RWPE2 (cell line): Measurements from ENCODE around the gene COL4A6.
"Not testable (repeated sequence)": the region's sequence is repeated elsewhere in the genome, so short reads cannot be mapped to it uniquely, and the experiment has no call there.

Source experiments
- ATAC-seq: fragments of 200-7000 bp; cut with Tn5 transposase; 3 replicates; pipeline ENCODE4 v1.9.1; 2021; ENCODE audit warnings: low read depth
- DNase-seq: peaks from one replicate; pipeline ENCODE4 v3.0.0-alpha.2; 2020; ENCODE audit warnings: low spot score
- H3K27ac ChIP-seq: fragments of 450-650 bp; 2 replicates; pipeline ENCODE4 v1.5.1; 2017; ENCODE audit warnings: mild to moderate bottlenecking; ENCODE audit not compliant: poor library complexity, severe bottlenecking
- H3K27me3 ChIP-seq: fragments of 250-450 bp; sonication (Bioruptor Pico); 2 replicates; pipeline ENCODE4 v1.5.1; 2021; ENCODE audit warnings: mild to moderate bottlenecking, moderate library complexity; ENCODE audit not compliant: insufficient read depth, poor library complexity, severe bottlenecking
- H3K36me3 ChIP-seq: fragments of 250-450 bp; sonication (Bioruptor Pico); 2 replicates; pipeline ENCODE4 v1.5.1; 2020; ENCODE audit warnings: low read depth, mild to moderate bottlenecking, moderate library complexity
- H3K4me1 ChIP-seq: fragments of 250-450 bp; sonication (Bioruptor Pico); 2 replicates; pipeline ENCODE4 v1.5.1; 2021; ENCODE audit warnings: mild to moderate bottlenecking, moderate library complexity; ENCODE audit not compliant: insufficient read depth, poor library complexity, severe bottlenecking
- H3K4me3 ChIP-seq: fragments of 250-450 bp; sonication (Bioruptor Pico); 2 replicates; pipeline ENCODE4 v1.5.1; 2021; ENCODE audit warnings: mild to moderate bottlenecking, moderate library complexity; ENCODE audit not compliant: severe bottlenecking
- H3K9me3 ChIP-seq: fragments of 250-450 bp; sonication (Bioruptor Pico); 2 replicates; pipeline ENCODE4 v1.5.1; 2021; ENCODE audit warnings: mild to moderate bottlenecking, moderate library complexity; ENCODE audit not compliant: severe bottlenecking
- TF ChIP-seq, protein P1 (sequence below): fragments of 450-650 bp; IDR thresholded peaks from one replicate; pipeline ENCODE4 v1.5.1; 2017; ENCODE audit warnings: mild to moderate bottlenecking, moderate library complexity; ENCODE audit not compliant: poor library complexity, severe bottlenecking

The COL4A6 gene

DNA sequence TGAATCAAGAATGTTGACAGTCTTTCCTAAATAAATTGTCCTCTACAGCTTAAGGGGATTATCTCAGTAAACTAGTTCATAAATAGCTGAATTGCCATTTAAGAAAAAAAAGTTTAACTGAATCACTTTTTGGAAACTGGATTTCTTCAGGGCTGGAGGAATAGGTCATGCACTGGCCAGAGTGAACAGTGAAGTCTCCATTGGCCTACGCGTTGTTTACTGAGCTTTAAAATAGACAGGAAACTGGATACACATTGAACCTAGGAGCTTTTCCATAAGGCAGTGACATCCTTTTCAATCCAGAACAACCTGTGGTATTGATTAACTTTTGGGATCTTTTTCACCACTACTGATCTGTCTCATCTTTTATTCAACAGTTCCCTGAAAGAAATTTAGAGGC, 58.0 kb downstream of the COL4A6 start:
- no peak for DNase-seq
- no peak for ATAC-seq
- Histone ChIP-seq H3K9me3 (no peaks in the 10 kb centered on the region), H3K27ac (no peak overlapping the region), H3K4me3 (no peak overlapping the region), H3K36me3 (no peaks in the 10 kb centered on the region), H3K27me3 (no peaks in the 10 kb centered on the region), H3K4me1 (no peaks in the 10 kb centered on the region)
- TF ChIP-seq, protein P1, sequence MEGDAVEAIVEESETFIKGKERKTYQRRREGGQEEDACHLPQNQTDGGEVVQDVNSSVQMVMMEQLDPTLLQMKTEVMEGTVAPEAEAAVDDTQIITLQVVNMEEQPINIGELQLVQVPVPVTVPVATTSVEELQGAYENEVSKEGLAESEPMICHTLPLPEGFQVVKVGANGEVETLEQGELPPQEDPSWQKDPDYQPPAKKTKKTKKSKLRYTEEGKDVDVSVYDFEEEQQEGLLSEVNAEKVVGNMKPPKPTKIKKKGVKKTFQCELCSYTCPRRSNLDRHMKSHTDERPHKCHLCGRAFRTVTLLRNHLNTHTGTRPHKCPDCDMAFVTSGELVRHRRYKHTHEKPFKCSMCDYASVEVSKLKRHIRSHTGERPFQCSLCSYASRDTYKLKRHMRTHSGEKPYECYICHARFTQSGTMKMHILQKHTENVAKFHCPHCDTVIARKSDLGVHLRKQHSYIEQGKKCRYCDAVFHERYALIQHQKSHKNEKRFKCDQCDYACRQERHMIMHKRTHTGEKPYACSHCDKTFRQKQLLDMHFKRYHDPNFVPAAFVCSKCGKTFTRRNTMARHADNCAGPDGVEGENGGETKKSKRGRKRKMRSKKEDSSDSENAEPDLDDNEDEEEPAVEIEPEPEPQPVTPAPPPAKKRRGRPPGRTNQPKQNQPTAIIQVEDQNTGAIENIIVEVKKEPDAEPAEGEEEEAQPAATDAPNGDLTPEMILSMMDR: no peak

DNA sequence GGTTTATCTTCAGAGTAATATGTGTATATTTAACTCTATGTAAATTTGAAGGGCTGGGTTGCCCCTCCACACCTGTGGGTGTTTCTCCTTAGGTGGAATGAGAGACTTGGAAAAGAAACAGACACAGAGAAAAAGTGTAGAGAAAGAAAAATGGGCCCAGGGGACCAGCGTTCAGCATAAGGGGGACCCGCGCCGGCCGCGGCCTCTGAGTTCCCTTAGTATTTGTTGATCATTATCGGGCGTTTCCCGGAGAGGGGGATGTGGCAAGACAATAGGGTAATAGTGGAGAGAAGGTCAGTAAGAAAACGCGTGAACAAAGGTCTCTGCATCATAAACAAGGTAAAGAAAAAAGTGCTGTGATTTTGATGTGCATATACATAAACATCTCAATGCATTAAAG, 61.4 kb downstream of the COL4A6 start:
- H3K4me3 ChIP-seq, H3K27ac ChIP-seq, H3K36me3 ChIP-seq, DNase-seq, H3K4me1 ChIP-seq, H3K9me3 ChIP-seq, ATAC-seq, H3K27me3 ChIP-seq: not testable (repeated sequence)

DNA sequence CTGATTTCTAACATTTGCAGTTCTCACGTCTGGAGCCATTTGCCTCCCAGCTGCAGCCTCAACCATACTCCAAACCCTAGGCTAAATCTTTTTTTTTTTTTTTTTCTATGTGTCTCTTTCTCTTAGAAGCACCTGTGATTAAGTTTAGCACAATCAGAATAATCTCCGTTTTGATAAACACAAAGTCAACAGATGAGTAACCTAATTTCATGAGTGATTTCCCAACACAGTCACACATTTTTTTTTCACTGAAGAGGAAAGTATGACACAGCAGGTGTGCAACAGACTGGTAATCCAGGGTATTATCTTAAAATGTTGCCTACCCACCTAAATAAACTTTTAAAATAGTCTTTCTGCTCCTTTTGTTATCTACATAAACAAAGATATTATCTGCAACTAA, 62.6 kb downstream of the COL4A6 start:
- H3K4me1 ChIP-seq, H3K27me3 ChIP-seq, H3K36me3 ChIP-seq, H3K27ac ChIP-seq, DNase-seq, H3K9me3 ChIP-seq, H3K4me3 ChIP-seq: not testable (repeated sequence)
- peak; percentile 42; the same call in 1 of the 3 replicates for ATAC-seq

DNA sequence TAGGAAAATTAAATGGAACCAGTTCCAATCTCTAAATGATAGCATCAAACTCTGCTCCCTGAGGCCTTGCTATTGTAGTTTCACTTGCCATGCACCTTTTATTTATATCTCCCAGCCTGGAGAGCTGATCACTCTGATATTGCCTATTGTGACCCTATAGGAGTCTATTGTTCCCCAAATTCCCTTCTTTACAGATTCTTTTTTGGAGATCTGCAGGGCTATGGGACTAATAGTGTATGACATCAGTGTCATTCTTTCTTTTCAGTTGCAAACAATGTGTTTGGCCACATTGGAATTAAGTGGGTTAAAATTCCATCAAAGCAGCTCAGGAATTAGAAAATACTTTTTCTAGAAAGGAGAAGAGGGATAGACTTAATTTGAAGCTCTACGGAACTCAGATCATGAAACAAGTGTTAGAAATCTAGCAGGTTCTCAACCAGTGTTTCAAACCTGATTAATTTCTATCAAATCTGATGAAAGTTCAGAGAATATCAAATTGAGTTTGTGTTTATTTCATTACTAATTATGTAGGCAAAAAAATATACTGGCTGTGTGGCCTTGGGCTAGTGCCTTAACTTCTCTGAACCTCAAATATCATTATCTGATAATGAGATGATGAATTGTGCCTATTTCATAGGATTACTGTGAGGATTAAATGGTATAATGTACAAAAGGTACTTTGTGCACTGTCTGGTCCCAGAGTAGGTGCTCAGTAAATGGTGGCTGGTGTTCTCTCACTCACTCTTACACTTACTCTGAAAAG, 71.4 kb downstream of the COL4A6 start:
- DNase-seq (no peak), ATAC-seq (no peak)
- peaks cover 7% of the 10 kb centered on the region for H3K4me1 ChIP-seq
- TF ChIP-seq, protein P1: no peak
- no peaks in the 10 kb centered on the region for H3K9me3 ChIP-seq
- no peak overlapping the region for H3K4me3 ChIP-seq
- no peaks in the 10 kb centered on the region for H3K36me3 ChIP-seq
- no peak overlapping the region for H3K27ac ChIP-seq
- no peaks in the 10 kb centered on the region for H3K27me3 ChIP-seq

DNA sequence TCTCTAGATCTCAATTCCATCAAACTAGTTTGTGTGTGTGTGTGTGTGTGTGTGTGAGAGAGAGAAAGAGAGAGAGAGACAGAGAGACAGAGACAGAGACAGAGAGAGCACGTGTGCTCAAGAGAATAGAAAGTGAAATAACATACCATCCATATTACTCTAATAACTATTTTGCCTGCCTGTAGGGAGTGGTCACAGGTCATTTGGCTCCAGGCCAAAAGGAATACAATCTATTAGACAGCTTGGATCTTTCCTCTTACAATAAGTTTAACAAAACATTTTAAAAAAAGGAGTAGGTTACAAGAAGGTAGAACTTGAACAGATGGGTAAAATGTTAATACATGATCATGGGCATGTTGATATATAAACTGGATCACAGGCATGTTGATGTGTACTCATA, 76.2 kb downstream of the COL4A6 start:
- no peak for DNase-seq
- ATAC-seq: peak; percentile 41; the same call in 1 of the 3 replicates
- H3K36me3 ChIP-seq: no peaks in the 10 kb centered on the region

More for the DNA sequence above, 76.2 kb downstream of the COL4A6 start:
- H3K27ac ChIP-seq: peak overlapping the region; percentile 17
- TF ChIP-seq, protein P1: no peak
- H3K4me3 ChIP-seq: no peak overlapping the region
- no peaks in the 10 kb centered on the region for H3K27me3 ChIP-seq
- peaks cover 8% of the 10 kb centered on the region for H3K4me1 ChIP-seq
- no peaks in the 10 kb centered on the region for H3K9me3 ChIP-seq
